NCI-H69 (cell line): ENCODE results near the gene SAXO1.
A peak's percentile ranks its signal among the peaks of the same experiment; 100 is the strongest.
"Not testable (repeated sequence)": the region's sequence is repeated elsewhere in the genome, so short reads cannot be mapped to it uniquely, and the experiment has no call there.

Experiments
- DNase-seq: peaks from one replicate; lab custom pipeline; 2025; lab: John Stamatoyannopoulos, UW

SAXO1 gene, protein sequence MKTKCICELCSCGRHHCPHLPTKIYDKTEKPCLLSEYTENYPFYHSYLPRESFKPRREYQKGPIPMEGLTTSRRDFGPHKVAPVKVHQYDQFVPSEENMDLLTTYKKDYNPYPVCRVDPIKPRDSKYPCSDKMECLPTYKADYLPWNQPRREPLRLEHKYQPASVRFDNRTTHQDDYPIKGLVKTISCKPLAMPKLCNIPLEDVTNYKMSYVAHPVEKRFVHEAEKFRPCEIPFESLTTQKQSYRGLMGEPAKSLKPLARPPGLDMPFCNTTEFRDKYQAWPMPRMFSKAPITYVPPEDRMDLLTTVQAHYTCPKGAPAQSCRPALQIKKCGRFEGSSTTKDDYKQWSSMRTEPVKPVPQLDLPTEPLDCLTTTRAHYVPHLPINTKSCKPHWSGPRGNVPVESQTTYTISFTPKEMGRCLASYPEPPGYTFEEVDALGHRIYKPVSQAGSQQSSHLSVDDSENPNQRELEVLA

GRCh38 chr9:19033015-19033414, at the start of gene SAXO1:
TSS of gene SAXO1 (minus strand) at chr9:19033209. CDS start at chr9:19032908, 301 bp downstream.
- DNase-seq = no peak

- DNase-seq = no peak
These were observed 41.8 kb upstream of the SAXO1 start for GRCh38 chr9:19074836-19075235.

- DNase-seq = no peak
These were observed 41.2 kb upstream of the SAXO1 start for GRCh38 chr9:19074229-19074628.

- peak; percentile 17 for DNase-seq
These were observed 24.0 kb upstream of the SAXO1 start for GRCh38 chr9:19057033-19057432.

DNA sequence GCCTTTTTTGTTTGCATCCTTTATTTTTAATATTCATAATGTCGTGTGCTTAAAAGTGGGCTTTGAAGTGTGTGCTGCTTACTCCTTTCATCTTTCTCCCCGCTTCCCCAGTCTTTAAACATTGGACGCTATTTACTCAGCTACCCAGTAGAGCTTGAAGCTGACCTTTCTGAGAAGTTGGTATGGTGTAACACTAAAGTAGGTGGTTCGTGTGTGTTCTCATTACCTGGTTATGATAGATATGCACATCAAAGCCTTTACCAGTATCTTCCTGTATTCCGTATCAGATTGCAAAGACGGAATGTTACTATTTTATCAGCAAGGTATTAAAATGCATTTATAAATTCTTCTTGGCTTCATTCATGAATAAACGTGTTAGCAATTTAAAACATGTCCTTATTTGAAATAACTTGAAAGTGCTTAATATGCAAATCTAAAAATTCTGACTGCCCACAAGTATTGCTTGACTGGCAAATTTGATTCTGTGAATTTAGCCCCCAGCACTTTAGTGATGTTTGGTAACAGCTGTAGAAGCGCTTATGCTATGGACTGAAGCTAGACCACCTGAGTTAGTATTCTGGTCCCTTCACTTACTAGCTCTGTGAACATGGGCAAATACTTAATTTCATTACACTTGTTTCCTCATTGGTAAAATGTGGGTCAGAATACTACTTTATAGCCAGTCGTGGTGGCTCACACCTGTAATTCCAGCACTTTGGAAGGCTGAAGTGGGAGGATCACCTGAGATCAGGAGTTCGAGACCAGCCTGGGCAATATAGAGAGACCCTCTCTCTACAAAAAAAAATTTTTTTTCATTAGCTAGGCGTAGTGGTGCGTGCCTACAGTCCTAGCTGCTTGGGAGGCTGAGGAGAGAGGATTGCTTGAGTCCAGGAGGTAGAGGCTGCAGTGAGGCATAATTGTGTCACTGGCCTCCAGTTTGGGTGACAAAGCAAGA, 17.9 kb upstream of the SAXO1 start:
- peak; percentile 61 for DNase-seq

GRCh38 chr9:19049917-19050636, 17.1 kb upstream of the SAXO1 start:
- DNase-seq = peak; percentile 73

GRCh38 chr9:19048966-19049916, 16.2 kb upstream of the SAXO1 start, which contains the start of gene RRAGA:
TSS of gene RRAGA (plus strand) at chr9:19049427. CDS start at chr9:19049660, 233 bp downstream.
- peak; percentile 99 for DNase-seq

- peak; percentile 10 for DNase-seq
These were observed 3.6 kb upstream of the SAXO1 start for GRCh38 chr9:19036611-19037010.

DNA sequence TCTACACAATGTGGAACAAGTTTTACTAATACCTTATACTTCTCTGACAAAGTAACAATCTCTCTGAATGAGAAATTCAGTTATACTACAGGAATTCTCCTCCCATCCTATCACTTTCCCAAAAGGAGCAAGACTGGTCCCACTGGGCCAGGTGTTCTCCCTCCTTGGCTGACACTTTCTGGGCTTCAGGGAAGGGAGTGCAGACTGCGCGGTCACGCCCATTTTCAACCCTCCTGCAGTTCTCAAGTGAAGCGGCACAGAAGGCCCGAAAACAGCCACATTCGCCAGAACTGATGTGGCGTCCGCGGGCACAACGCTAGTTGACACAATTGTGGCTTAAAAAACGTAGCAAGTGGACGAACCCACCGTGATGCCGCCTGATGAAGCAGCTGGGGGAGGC, 603 bp downstream of the SAXO1 start:
- DNase-seq = peak; percentile 89

DNA sequence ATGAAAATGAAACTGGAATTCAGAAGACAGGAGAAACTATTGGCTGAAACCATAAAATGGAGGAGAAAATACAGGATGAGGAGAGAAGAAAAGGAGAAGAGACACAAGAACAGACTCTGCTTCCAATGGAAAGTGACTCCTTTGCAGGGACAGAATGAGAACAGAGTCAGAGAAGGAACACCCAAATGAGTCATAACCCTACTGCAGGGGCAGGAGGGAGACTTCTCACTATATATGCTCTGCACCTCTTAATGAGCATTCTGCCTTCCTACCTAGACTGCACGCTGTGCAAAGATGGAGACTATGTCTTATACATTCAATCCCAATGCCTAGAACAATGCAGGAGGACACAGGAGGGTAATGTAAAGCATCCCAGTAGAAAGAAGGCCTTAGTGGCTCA, 2.1 kb downstream of the SAXO1 start:
- DNase-seq = peak; percentile 37

- DNase-seq = peak; percentile 84
These were observed 4.1 kb downstream of the SAXO1 start for GRCh38 chr9:19028835-19029451.

DNA sequence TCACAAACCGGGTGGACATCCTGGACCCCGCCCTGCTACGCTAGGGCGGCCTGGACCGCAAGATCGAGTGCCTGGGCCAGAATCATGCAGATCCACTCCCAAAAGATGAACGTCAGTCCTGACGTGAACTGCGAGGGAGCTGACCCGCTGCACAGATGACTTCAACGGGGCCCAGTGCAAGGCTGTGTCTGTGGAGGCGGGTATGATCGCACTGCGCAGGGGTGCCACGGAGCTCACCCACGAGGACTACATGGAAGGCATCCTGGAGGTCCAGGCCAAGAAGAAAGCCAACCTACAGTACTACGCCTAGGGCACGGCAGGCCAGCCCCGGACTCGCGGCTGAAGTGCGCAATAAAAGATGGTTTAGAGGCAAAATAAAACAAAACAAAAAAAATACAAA, 5.2 kb downstream of the SAXO1 start:
- DNase-seq = no peak

- no peak for DNase-seq
These were observed 6.6 kb downstream of the SAXO1 start for GRCh38 chr9:19026375-19026774.

- DNase-seq = no peak
These were observed 9.9 kb downstream of the SAXO1 start for GRCh38 chr9:19023078-19023477.

DNA sequence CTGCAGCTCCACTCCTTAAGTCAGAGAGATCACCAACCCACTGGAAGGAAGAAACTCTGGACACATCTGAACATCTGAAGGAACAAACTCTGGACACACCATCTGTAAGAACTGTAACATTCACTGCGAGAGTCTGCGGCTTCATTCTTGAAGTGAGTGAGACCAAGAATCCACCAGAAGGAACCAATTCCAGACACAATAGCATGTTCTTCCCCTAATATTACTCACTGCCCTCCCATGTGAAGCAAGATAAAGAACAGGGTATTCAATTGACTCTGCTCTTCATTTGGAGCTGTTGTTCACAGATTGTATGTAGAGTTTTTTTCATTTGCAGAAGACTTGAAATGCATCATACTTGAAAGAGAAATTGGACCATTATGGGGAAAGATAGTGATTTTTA, 10.8 kb downstream of the SAXO1 start:
- DNase-seq = no peak

GRCh38 chr9:19021649-19022048, 11.4 kb downstream of the SAXO1 start:
- not testable (repeated sequence) for DNase-seq

DNA sequence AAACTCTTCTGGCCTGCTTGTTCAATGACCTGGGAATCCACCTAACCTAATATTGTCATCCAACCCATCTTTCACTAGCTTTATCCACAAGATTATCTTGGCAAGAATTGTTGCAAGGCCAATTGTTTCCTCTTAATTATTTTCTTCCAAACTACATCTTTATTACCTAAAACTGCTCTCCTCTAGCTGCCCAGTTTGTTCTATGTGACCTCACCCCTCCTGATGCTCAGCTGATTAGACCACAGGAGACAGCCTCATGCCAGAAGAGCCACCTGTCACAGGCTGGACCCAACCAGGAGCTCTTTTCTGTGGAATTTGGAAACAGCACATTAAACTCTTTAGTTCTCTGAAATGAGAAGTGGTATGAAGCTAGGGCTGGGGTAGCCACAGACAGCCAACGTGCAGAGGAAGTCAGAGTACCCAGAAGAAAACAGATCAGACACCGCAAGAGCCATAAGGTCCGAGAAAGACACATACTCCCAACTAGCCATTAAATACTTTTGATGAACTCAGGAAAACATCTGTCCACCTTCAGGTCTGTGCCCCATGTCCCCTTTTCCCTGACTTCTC, 12.0 kb downstream of the SAXO1 start:
- no peak for DNase-seq

- DNase-seq = no peak
These were observed 14.8 kb downstream of the SAXO1 start for GRCh38 chr9:19018201-19018600.

DNA sequence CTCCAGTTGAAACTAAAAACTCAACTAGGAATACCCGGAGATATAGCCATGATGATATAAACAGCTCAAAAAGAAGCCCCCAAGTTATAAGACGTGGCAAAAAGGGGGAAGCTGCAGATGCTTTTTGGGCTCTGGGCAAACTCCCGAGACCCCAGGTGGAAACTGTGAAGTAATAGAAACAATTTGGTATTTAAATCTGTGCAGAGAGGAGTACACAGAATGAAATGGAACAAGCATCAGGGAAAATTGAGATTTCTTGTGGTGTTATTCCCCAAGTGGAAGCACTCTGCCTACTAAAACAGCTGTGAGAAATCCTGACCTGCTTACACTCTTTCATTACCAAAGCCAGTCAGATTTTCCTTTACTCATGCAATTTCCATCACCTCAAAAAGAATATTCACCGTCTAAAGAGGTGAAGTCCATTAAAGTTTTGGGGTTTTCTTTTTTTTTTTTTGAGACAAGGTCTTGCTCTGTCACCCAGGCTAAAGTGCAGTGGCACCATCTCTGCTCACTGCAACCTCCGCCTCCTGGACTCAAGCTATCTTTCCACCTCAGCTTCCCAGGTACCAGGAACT, 23.5 kb downstream of the SAXO1 start:
- DNase-seq = no peak

DNA sequence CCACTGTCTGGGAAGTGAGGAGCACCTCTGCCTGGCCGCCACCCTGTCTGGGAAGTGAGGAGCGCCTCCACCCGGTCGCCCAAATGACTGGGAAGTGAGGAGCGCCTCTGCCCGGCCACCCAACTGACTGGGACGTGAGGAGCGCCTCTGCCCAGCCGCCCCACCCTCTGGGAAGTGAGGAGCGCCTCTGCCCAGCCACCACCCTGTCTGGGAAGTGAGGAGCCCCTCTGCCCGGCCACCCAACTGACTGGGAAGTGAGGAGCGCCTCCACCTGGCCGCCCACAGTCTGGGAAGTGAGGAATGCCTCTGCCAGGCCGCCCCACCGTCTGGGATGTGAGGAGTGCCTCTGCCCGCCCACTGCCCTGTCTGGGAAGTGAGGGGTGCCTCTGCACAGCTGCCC, 32.9 kb downstream of the SAXO1 start:
- DNase-seq = no peak
